K562 (cell line): ENCODE results near the gene RNF113B. TPM values are rescaled to one million over a fixed set of nuclear protein-coding genes. Genes with fewer than 3 reads are reported as not detected.

Experiments
- ATAC-seq: fragments of 200-7000 bp; cut with Tn5 transposase; 3 replicates; pipeline ENCODE4 v1.9.1; 2020; ENCODE audit warnings: moderate library complexity
- BruUV-seq: library from RNA; stranded (reverse); fragments of 400-500 nt; replicated peaks from 2 replicates; lab custom pipeline; 2021; lab: Mats Ljungman, UMichigan
- CTCF ChIA-PET: fragments of 300-600 bp; formaldehyde crosslinking; extraction: SDS; loops from one replicate; lab custom pipeline; 2021; ENCODE audit warnings: low intra/inter-chr PET ratio; lab: Yijun Ruan, JAX
- POLR2A ChIA-PET: fragments of 300-600, 350-650 bp; sonication (Branson Sonifier 250); formaldehyde crosslinking; extraction: SDS; loops from one replicate; lab custom pipeline; 2021; ENCODE audit warnings: antibody characterized with exemption, inconsistent platforms; lab: Yijun Ruan, JAX
- DNase-seq, 4 experiments: peaks; one replicate each; pipeline versions ENCODE4 v3.0.0 to v3.0.0-alpha.2; 2011 to 2018; ENCODE audit warnings: low spot score in 3 of 4, mixed read lengths in 3 of 4; ENCODE audit errors: extremely low read depth in 1 of 4
- FAIRE-seq: peaks from 2 replicates; lab custom pipeline; 2011; peaks lifted over from hg19 to GRCh38; lab: Jason Lieb, UNC
- H2AFZ ChIP-seq: 2 replicates; pipeline ENCODE4 v1.6.0; 2011; ENCODE audit warnings: low read depth, low read length, control low read depth, inconsistent platforms
- H3K27ac ChIP-seq: fragments of 200-600 bp; 3 replicates; pipeline ENCODE4 v1.8.0; 2011; ENCODE audit warnings: low read depth, mild to moderate bottlenecking, control low read depth, inconsistent platforms, low read length, moderate library complexity, mixed read lengths; ENCODE audit errors: extremely low read depth
- H3K27me3 ChIP-seq, 2 experiments: fragments of 300-600 bp in 1 of 2; 2 replicates in 1 of 2; 3 replicates in 1 of 2; pipeline versions ENCODE4 v1.6.0 to v1.8.0; 2011; ENCODE audit warnings: inconsistent platforms in 2 of 2, low read length in 2 of 2, mild to moderate bottlenecking in 1 of 2, mixed read lengths in 1 of 2, moderate library complexity in 1 of 2; ENCODE audit not compliant: control insufficient read depth in 2 of 2, insufficient read depth in 2 of 2
- H3K36me3 ChIP-seq: fragments of 300-600 bp; 3 replicates; pipeline ENCODE4 v1.8.0; 2011; ENCODE audit warnings: mild to moderate bottlenecking, low read length, inconsistent platforms; ENCODE audit not compliant: control insufficient read depth, insufficient read depth
- H3K4me1 ChIP-seq, 2 experiments: fragments of 200-600 bp in 1 of 2; replicated peaks in 1 of 2; 2 replicates in 1 of 2; 3 replicates in 1 of 2; pipeline versions ENCODE4 v1.5.1 to v1.8.0; 2011; ENCODE audit warnings: inconsistent platforms in 2 of 2, low read length in 2 of 2, mild to moderate bottlenecking in 1 of 2, mixed read lengths in 1 of 2, moderate library complexity in 1 of 2; ENCODE audit not compliant: control insufficient read depth in 2 of 2, insufficient read depth in 2 of 2
- H3K4me2 ChIP-seq: 2 replicates; pipeline ENCODE4 v1.6.1; 2011; ENCODE audit warnings: low read length, control low read depth, inconsistent platforms, mixed read lengths; ENCODE audit not compliant: insufficient read depth
- H3K4me3 ChIP-seq: fragments of 200-600 bp; sonication (generic), shearing (Covaris generic); 2 replicates; pipeline ENCODE4 v1.5.1; 2016; ENCODE audit warnings: control low read depth, inconsistent platforms
- H3K79me2 ChIP-seq: fragments of 200-600 bp; 3 replicates; pipeline ENCODE4 v1.8.0; 2011; ENCODE audit warnings: low read length, inconsistent platforms; ENCODE audit not compliant: control insufficient read depth, insufficient read depth
- H3K9ac ChIP-seq, 2 experiments: 2 replicates each; pipeline versions ENCODE4 v1.6.0 to v1.6.1; 2011; ENCODE audit warnings: low read depth in 2 of 2, low read length in 2 of 2, control low read depth in 1 of 2, inconsistent platforms in 1 of 2, mild to moderate bottlenecking in 1 of 2, mixed read lengths in 1 of 2; ENCODE audit not compliant: insufficient read depth in 1 of 2
- H3K9me1 ChIP-seq: one replicate; pipeline ENCODE4 v1.6.0; 2011; ENCODE audit warnings: inconsistent platforms, mild to moderate bottlenecking, low read length, moderate library complexity; ENCODE audit not compliant: control insufficient read depth, insufficient read depth
- H3K9me3 ChIP-seq: replicated peaks from 2 replicates; pipeline ENCODE4 v1.5.1; 2011; ENCODE audit warnings: low read depth, low read length, inconsistent platforms; ENCODE audit not compliant: control insufficient read depth, insufficient read depth
- H4K20me1 ChIP-seq: replicated peaks from 2 replicates; pipeline ENCODE4 v1.6.1; 2011; ENCODE audit warnings: low read length, inconsistent platforms, mixed read lengths; ENCODE audit not compliant: control insufficient read depth, insufficient read depth
- BRF1 ChIP-seq: IDR thresholded peaks from 3 replicates; pipeline ENCODE4 v1.6.1; 2011; ENCODE audit warnings: borderline replicate concordance, mild to moderate bottlenecking; ENCODE audit not compliant: insufficient read length; ENCODE audit errors: extremely low read depth
- CXXC5 ChIP-seq: fragments of 250-450 bp; sonication (Bioruptor Pico); IDR thresholded peaks from 2 replicates; pipeline ENCODE4 v1.8.0; 2022; ENCODE audit warnings: inconsistent platforms, mild to moderate bottlenecking, moderate library complexity
- GABPB2 ChIP-seq: fragments of 250-450 bp; sonication (Bioruptor Pico); conservative IDR thresholded peaks from 2 replicates; pipeline ENCODE4 v1.5.1; 2021; ENCODE audit warnings: mild to moderate bottlenecking
- GATA2 ChIP-seq: sonication (generic); formaldehyde crosslinking; IDR thresholded peaks from 2 replicates; pipeline ENCODE4 v1.4.0; 2020; ENCODE audit warnings: mild to moderate bottlenecking, missing genetic modification reagents
- HDAC3 ChIP-seq: fragments of 450-650 bp; IDR thresholded peaks from 2 replicates; pipeline ENCODE4 v1.6.1; 2018; ENCODE audit warnings: borderline replicate concordance, mild to moderate bottlenecking, moderate library complexity; ENCODE audit not compliant: partially characterized antibody
- HMG20A ChIP-seq: fragments of 450-650 bp; formaldehyde crosslinking; conservative IDR thresholded peaks from 2 replicates; pipeline ENCODE4 v1.4.0; 2020; ENCODE audit warnings: mild to moderate bottlenecking, mixed read lengths
- KLF10 ChIP-seq: fragments of 250-450 bp; sonication (Bioruptor Pico); IDR thresholded peaks from 2 replicates; pipeline ENCODE4 v1.6.1; 2021; ENCODE audit warnings: matching md5 sums
- NCOA6 ChIP-seq: fragments of 450-650 bp; IDR thresholded peaks from 2 replicates; pipeline ENCODE4 v1.6.1; 2017; ENCODE audit warnings: mild to moderate bottlenecking
- NFE2 ChIP-seq: IDR thresholded peaks from 2 replicates; pipeline ENCODE4 v1.6.1; 2014; ENCODE audit warnings: antibody characterized with exemption, low read depth
- ZC3H4 ChIP-seq: sonication (generic); formaldehyde crosslinking; IDR thresholded peaks from 2 replicates; pipeline ENCODE4 v1.9.0; 2021; ENCODE audit warnings: missing genetic modification reagents, borderline replicate concordance
- ZKSCAN8 ChIP-seq: fragments of 200-800 bp; sonication (Bioruptor generic); IDR thresholded peaks from 2 replicates; pipeline ENCODE4 v1.6.1; 2016; ENCODE audit warnings: missing genetic modification characterization, missing compliant biosample characterization
- WGBS: fragments of 100-300 bp; shearing (Covaris generic); methylation state at CpG from one replicate; pipeline ENCODE4 v1.1.6; 2016; ENCODE audit warnings: low coverage, mixed read lengths; ENCODE audit not compliant: insufficient coverage; ENCODE audit errors: missing lambda C conversion rate; 5-methylcytosine and 5-hydroxymethylcytosine counted together
- in situ Hi-C: fragments of 300-500 bp; cut with MboI; formaldehyde crosslinking; loops from 4 replicates; pipeline ENCODE4 v1.15.0; 2018; ENCODE audit warnings: inconsistent platforms, mixed read lengths
- intact Hi-C: fragments of 100-400 bp; cut with micrococcal nuclease; formaldehyde crosslinking; loops from 2 replicates; pipeline ENCODE4 v1.14.2; 2022
- polyA plus RNA-seq, 8 experiments: library from polyadenylated mRNA; depleted of rRNA in 4 of 8; stranded (reverse) in 5 of 8; unstranded in 3 of 8; fragments of >200 nt; fragmentation: Nextera tagmentation in 2 of 8; fragmentation: Illumina TruSeq in 1 of 8; extraction: Ambion mirVana in 2 of 8; extraction: Trizol in 1 of 8; gene quantifications; 2 replicates each; pipeline versions ENCODE4 v1.2.1 to v1.2.3, GENCODE V29; 2011 to 2014; ENCODE audit warnings: inconsistent platforms in 1 of 8, missing spikeins in 1 of 8
- total RNA-seq, 7 experiments: library from RNA; depleted of rRNA in 6 of 7; stranded (reverse); fragments of >200 nt in 6 of 7; fragmentation: Illumina TruSeq in 2 of 7; extraction: Trizol in 2 of 7; gene quantifications; 2 replicates each; pipeline versions ENCODE4 v1.2.1 to v1.2.3, GENCODE V29; 2011 to 2021; ENCODE audit warnings: low replicate concordance in 1 of 7
- TF ChIP-seq, protein P1 (sequence below): fragments of 450-650 bp; IDR thresholded peaks from 2 replicates; pipeline ENCODE4 v1.7.1; 2018; ENCODE audit warnings: mild to moderate bottlenecking, low read depth; ENCODE audit not compliant: partially characterized antibody
- TF ChIP-seq, protein P2 (sequence below): fragments of 250-450 bp; sonication (Bioruptor Pico); IDR thresholded peaks from 2 replicates; pipeline ENCODE4 v1.8.0; 2022; ENCODE audit warnings: inconsistent platforms
- TF ChIP-seq, protein P3 (sequence below): conservative IDR thresholded peaks from 2 replicates; pipeline ENCODE4 v1.6.1; 2011; ENCODE audit warnings: low read depth, mild to moderate bottlenecking, low read length; ENCODE audit not compliant: control insufficient read depth

Gene RNF113B
- total and polyA plus RNA-seq, 9 of the 15 experiments (the other 6 are each of a cell fraction or from before 2014, with no cell fraction given), result 0.09 TPM; not detected in 8

DNA sequence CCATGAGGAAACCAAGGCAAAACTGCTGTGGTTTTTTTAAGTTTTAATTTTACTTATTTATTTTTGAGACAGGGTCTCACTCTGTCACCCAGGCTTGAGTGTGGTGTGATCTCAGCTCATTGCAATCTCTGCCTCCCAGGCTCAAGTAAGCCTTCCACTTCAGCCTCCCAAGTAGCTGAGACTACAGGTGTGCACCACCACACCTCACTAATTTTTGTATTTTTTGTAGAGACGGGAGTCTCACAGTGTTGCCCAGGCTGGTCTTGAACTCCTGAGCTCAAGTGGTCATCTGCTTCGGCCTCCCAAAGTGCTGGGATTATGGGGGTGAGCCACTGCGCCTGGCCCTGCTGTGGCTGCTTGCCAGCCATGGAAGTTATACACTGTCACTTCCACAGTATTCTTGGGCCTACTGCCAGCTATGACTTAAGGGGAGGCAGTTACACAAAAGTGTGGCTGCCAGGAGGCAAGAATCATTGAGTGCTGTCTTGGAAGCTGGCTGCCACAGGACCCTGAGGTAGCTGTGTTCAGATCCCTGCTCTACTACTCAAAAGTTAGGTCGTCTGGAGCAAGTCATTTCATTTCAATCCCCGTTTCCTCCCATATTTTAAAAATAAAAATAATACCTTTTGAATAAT, 21.5 kb downstream of the RNF113B start (continued):
- TF ChIP-seq, protein P1, sequence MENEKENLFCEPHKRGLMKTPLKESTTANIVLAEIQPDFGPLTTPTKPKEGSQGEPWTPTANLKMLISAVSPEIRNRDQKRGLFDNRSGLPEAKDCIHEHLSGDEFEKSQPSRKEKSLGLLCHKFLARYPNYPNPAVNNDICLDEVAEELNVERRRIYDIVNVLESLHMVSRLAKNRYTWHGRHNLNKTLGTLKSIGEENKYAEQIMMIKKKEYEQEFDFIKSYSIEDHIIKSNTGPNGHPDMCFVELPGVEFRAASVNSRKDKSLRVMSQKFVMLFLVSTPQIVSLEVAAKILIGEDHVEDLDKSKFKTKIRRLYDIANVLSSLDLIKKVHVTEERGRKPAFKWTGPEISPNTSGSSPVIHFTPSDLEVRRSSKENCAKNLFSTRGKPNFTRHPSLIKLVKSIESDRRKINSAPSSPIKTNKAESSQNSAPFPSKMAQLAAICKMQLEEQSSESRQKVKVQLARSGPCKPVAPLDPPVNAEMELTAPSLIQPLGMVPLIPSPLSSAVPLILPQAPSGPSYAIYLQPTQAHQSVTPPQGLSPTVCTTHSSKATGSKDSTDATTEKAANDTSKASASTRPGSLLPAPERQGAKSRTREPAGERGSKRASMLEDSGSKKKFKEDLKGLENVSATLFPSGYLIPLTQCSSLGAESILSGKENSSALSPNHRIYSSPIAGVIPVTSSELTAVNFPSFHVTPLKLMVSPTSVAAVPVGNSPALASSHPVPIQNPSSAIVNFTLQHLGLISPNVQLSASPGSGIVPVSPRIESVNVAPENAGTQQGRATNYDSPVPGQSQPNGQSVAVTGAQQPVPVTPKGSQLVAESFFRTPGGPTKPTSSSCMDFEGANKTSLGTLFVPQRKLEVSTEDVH, result no peak
- TF ChIP-seq CXXC5, result no peak
- no peak for TF ChIP-seq GATA2 (CRISPR knock-in tag)
- TF ChIP-seq ZKSCAN8 (CRISPR knock-in tag), result no peak

DNA sequence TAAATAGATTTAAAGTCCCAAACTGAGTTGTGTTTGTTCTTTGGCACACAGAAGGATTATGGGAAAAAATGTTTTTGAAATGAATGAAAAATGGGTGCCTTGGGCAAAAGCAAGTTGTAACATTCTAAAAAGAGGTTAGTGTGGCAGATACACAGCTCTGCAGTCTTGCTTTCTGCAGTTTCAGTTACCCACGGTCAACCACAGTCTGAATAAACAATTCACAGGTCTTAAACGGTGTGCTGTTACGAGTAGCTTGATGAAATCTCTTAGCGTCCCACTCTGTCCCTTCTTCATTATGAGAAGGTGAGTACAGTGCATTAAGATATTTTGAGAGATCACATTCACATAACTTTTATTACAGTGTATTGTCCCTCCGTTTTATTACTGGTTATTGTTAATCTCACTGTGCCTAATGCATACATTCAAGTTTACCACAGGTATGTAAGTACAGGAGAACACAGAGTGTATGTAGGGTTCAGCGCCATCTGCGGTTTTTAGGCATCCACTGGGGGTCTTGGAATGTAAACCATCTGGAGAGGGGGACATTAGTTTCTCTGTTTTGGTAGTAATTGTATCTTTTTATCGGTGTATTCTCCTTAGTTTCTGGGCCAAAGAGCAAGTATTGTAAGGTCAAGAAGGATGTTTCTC, 26.1 kb downstream of the RNF113B start:
- in situ Hi-C loops, result no loop called here
- Histone ChIP-seq H4K20me1 (no peaks in the 10 kb centered on the region), H3K9me3 (no peaks in the 10 kb centered on the region), H3K27ac (no peak overlapping the region), H3K27me3 (peaks cover 2 to 12% of the 10 kb centered on the region in 2 experiments; a peak in 3 of 5 replicates), H3K9me1 (no peaks in the 10 kb centered on the region), H3K4me1 (no peaks in the 10 kb centered on the region), H3K79me2 (no peaks in the 10 kb centered on the region), H3K9ac (no peak overlapping the region), H3K4me3 (no peak overlapping the region), H3K36me3 (no peaks in the 10 kb centered on the region), H3K4me2 (no peak overlapping the region), H2AFZ (no peak overlapping the region)
- DNase-seq, result no peak
- POLR2A ChIA-PET, result no interaction called here
- CTCF ChIA-PET, result no interaction called here
- WGBS, result 0% methylated on average over 8 of the region's 8 CpGs
- no TSS peak for BruUV-seq
- no peak for ATAC-seq
- no peak for FAIRE-seq
- intact Hi-C loops, result no loop called here
- TF ChIP-seq, protein P2, sequence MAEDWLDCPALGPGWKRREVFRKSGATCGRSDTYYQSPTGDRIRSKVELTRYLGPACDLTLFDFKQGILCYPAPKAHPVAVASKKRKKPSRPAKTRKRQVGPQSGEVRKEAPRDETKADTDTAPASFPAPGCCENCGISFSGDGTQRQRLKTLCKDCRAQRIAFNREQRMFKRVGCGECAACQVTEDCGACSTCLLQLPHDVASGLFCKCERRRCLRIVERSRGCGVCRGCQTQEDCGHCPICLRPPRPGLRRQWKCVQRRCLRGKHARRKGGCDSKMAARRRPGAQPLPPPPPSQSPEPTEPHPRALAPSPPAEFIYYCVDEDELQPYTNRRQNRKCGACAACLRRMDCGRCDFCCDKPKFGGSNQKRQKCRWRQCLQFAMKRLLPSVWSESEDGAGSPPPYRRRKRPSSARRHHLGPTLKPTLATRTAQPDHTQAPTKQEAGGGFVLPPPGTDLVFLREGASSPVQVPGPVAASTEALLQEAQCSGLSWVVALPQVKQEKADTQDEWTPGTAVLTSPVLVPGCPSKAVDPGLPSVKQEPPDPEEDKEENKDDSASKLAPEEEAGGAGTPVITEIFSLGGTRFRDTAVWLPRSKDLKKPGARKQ (CRISPR knock-in tag), result no peak
- TF ChIP-seq, protein P3, sequence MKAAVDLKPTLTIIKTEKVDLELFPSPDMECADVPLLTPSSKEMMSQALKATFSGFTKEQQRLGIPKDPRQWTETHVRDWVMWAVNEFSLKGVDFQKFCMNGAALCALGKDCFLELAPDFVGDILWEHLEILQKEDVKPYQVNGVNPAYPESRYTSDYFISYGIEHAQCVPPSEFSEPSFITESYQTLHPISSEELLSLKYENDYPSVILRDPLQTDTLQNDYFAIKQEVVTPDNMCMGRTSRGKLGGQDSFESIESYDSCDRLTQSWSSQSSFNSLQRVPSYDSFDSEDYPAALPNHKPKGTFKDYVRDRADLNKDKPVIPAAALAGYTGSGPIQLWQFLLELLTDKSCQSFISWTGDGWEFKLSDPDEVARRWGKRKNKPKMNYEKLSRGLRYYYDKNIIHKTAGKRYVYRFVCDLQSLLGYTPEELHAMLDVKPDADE, result no peak
- TF ChIP-seq ZC3H4 (CRISPR knock-in tag) (no peak), GABPB2 (CRISPR knock-in tag) (no peak), NCOA6 (no peak), HMG20A (CRISPR knock-in tag) (no peak), BRF1 (no peak), KLF10 (CRISPR knock-in tag) (no peak), NFE2 (no peak), HDAC3 (no peak)
